Stomach smooth muscle (tissue), 2 donors: ENCODE results near the gene PPP1R15B.
A peak's percentile ranks its signal among the peaks of the same experiment; 100 is the strongest.

Experiments
- H3K27ac ChIP-seq: one replicate; pipeline ENCODE4 v1.7.0; 2013; ENCODE audit warnings: mild to moderate bottlenecking, low read length, inconsistent platforms
- H3K27me3 ChIP-seq, 2 donors: one replicate each; pipeline ENCODE4 v1.7.0; 2013; ENCODE audit warnings: low read length in 2 of 2; ENCODE audit not compliant: insufficient read depth in 2 of 2, control insufficient read depth in 1 of 2
- H3K36me3 ChIP-seq, 2 donors: one replicate each; pipeline ENCODE4 v1.7.0; 2013; ENCODE audit warnings: low read length in 2 of 2; ENCODE audit not compliant: control insufficient read depth in 2 of 2, insufficient read depth in 2 of 2
- H3K4me1 ChIP-seq: one replicate; pipeline ENCODE4 v1.7.0; 2013; ENCODE audit warnings: low read length; ENCODE audit not compliant: control insufficient read depth, insufficient read depth
- H3K4me3 ChIP-seq, 2 donors: one replicate each; pipeline ENCODE4 v1.7.0; 2013; ENCODE audit warnings: low read length in 2 of 2
- H3K9ac ChIP-seq, 2 donors: one replicate each; pipeline ENCODE4 v1.7.0; 2013; ENCODE audit warnings: low read length in 2 of 2, mild to moderate bottlenecking in 1 of 2
- H3K9me3 ChIP-seq, 2 donors: one replicate each; pipeline ENCODE4 v1.7.0; 2013; ENCODE audit warnings: low read length in 2 of 2; ENCODE audit not compliant: control insufficient read depth in 2 of 2
- donor health status: healthy.
- donor health status: Pancreatic carcinoma.

Gene PPP1R15B

DNA sequence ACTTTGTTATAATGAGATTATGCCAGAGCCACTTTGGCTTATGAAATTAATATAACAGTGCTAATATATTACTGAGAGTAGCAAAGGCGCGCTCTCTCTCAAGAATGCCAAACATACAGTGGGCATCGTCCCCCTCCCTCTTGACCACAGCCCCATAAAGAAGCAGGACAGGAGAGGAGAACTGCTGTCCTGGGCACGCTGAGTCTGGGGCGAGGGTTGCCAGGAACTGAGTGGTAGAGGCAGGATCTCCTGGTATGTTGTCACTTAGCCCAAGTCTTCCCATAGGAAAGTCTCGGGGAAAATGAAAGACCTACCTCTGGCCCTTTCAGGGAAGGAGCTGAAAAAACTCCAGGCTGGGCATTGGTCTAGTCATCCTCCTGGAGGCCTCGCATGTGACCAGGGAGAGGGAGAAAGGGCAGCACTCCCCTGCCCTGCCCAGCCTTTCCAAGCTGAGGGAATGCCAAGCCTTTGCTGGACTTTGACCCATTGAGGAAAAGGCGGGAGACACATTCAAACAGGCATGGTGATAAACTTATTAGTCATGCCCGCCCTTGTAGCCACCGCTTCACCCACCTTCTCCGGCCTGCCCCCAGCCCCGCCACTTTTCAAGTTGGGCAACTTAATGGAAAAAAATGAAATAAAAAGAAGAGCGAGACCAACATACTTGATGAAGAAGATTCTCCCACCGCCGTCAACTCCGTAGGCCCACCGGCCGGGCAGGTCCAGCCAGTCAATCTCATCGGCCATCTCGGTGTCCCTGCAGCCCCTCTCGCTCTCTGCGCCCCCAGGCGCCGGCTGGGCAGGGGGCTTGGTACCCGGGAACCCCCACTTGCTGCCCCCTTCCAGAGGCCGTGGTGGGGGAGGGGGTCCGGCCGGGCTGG is 34.5 kb downstream of the PPP1R15B start:
- Histone ChIP-seq H3K9ac (no peak overlapping the region), H3K27ac (no peak overlapping the region), H3K9me3 (no peaks in the 10 kb centered on the region), H3K4me1 (peaks cover 14% of the 10 kb centered on the region), H3K4me3 (peak overlapping the region; percentile 61 to 79), H3K36me3 (no peaks in the 10 kb centered on the region), H3K27me3 (peaks cover 20 to 40% of the 10 kb centered on the region in 2 donors)

DNA sequence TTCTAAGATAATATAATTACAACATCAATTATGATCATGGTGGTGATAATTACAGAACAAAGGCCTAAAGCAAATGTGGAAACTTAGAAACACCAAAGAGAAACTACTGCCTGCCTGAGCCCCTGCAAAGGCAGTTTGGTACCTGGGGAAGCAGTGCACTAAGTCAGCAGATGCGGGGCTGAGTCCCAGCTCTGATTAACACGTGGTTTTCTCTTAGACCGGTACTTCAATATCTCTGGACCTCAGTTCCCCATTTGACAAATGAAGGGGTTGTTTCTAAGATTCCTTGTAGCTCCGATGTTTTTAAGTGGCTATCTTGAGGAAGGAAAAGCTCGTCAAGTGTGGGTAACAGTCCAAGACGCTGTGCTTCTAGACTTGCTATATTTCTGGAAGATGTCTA is 35.2 kb downstream of the PPP1R15B start:
- Histone ChIP-seq H3K27ac (no peak overlapping the region), H3K4me1 (peaks cover 14% of the 10 kb centered on the region), H3K9ac (no peak overlapping the region), H3K27me3 (peaks cover 20 to 41% of the 10 kb centered on the region in 2 donors), H3K36me3 (no peaks in the 10 kb centered on the region), H3K9me3 (no peaks in the 10 kb centered on the region), H3K4me3 (no peak overlapping the region)

DNA sequence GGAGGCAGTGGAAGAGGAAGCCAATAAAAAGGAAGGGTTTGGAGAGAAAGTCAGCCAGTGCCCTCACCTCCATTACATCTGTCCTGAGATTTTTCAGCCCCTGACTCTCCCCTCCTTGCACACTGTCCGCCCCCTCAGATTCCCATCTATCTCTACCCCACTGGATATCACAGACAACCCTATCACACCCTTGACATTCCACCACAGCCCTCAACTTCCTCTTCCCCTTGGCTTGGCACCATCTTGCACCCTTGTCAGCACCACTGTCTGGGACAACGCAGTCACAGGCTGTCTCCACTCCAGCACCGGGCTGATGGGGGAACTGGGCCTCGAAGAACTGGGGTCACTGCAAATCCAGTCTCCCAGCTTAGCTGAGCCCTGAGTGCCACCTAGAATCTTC is 37.7 kb downstream of the PPP1R15B start:
- Histone ChIP-seq H3K9me3 (no peaks in the 10 kb centered on the region), H3K36me3 (no peaks in the 10 kb centered on the region), H3K27me3 (peaks cover 22 to 41% of the 10 kb centered on the region in 2 donors), H3K27ac (no peak overlapping the region), H3K4me3 (no peak overlapping the region), H3K9ac (no peak overlapping the region), H3K4me1 (peaks cover 14% of the 10 kb centered on the region)

DNA sequence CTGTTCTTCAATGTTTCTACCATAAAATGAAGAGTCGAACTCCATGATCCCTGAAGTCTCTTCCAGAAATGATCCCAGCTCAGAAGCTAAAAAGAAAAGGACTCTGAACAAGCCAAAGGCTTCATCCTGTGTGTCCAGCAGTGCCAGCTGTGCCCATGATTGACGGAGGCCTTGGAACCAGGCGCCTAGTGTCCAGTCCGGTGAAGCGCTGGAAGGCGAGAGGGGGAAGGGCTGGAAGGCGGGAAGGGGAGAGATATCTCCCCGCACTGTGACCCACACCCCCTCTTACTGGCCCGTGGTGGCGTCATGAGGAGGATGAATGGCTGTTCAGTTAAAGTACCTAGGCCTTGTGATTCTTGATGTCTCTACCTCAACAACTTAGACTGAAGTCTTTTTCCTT is 41.4 kb downstream of the PPP1R15B start:
- Histone ChIP-seq H3K4me3 (no peak overlapping the region), H3K4me1 (no peaks in the 10 kb centered on the region), H3K27ac (no peak overlapping the region), H3K27me3 (peaks cover 2 to 24% of the 10 kb centered on the region in 2 donors), H3K9ac (no peak overlapping the region), H3K36me3 (no peaks in the 10 kb centered on the region), H3K9me3 (no peaks in the 10 kb centered on the region)

DNA sequence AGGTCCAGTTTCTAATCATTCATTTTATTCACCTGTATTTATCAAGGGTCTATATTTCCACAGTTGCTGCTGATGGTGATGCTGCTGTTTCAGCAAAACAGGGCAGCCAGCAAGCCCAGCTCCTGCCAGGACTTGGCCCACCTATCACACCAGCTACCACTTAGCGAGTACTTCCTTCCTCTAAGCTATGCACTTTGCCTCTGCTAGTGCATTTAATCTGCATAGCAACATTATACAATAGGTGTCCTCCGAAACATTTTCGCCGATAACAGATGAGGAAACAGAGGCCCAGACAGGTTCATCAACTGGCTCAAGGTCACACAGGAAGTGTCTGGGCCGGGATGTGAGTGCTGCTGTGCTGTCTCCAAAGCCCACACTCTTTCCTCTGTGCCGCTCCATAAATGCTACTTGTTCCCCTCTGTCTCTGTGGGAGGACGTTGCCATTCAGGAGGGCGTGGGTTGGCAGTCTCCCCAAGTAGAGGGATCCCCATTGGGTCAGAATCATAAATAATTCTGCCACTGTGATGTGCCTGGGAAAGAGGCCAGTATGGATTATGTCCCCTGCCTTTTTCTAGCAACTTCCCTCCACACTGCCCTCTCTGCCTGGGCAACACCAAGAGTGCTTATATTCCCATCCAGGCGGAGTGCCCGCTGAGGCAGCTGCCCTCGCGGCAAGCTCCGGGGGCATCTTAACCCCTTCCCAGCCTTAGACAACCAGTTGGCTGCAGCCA is 42.5 kb downstream of the PPP1R15B start:
- Histone ChIP-seq H3K36me3 (no peaks in the 10 kb centered on the region), H3K9ac (no peak overlapping the region), H3K27ac (no peak overlapping the region), H3K9me3 (no peaks in the 10 kb centered on the region), H3K4me3 (no peak overlapping the region), H3K27me3 (peaks cover 2 to 15% of the 10 kb centered on the region in 2 donors), H3K4me1 (no peaks in the 10 kb centered on the region)

DNA sequence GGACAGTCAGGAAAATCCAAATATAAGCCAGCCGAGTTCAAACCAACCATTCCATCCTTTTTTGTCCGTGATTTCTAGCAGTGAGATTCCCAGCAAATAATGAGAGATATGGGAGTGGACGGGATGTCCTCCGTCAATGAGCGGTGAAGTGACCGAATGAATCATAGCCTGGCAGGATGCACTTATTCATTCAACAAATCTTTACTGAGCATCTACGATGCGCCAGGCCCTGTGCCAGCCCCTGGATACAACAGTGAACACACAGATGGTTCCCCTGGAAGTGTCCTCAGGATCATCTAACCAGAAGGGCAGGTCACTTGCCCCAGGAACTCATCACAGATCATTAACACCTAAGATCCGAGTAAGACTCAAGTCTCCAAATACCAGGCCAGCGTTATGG is 43.7 kb downstream of the PPP1R15B start:
- Histone ChIP-seq H3K9me3 (no peaks in the 10 kb centered on the region), H3K27ac (no peak overlapping the region), H3K4me3 (no peak overlapping the region), H3K4me1 (peaks cover 5% of the 10 kb centered on the region), H3K27me3 (peaks cover 2 to 11% of the 10 kb centered on the region in 2 donors), H3K36me3 (no peaks in the 10 kb centered on the region), H3K9ac (no peak overlapping the region)

DNA sequence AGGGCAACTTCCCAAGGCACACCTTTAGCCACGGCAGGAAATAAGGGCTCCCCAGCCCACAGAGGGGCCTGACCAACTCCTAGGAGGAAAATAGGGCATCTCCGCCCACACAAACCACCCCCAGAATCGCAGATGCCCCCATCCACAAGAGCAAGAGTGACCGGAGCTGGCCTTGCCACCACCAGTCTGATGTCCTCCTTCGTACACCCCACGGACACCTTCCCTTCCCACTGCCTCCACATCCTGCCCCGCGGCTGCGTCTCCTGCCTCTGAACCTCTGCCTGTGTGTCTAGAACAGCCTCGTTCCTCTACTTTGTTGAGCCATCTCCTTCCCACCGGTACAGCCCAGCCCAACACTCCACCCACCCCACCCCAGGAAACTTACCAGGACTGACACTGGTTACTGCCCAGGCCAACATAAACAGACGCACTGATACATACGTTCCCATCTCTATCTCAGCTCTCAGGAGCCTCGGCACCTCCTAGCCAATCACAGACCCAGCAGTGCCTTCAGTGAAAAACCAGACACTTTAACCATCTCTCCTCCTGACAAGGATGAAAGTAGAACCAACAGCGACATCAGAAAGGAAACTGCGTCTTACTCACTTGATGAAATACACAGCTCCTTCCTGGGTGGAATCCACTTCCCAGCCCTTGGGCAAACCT is 44.3 kb downstream of the PPP1R15B start:
- H3K9ac ChIP-seq, result no peak overlapping the region
- H3K27ac ChIP-seq, result no peak overlapping the region
- no peak overlapping the region for H3K4me3 ChIP-seq
- peaks cover 10% of the 10 kb centered on the region for H3K4me1 ChIP-seq
- H3K9me3 ChIP-seq, result no peaks in the 10 kb centered on the region
- no peaks in the 10 kb centered on the region for H3K36me3 ChIP-seq
- peaks cover 5 to 11% of the 10 kb centered on the region in 2 donors for H3K27me3 ChIP-seq

DNA sequence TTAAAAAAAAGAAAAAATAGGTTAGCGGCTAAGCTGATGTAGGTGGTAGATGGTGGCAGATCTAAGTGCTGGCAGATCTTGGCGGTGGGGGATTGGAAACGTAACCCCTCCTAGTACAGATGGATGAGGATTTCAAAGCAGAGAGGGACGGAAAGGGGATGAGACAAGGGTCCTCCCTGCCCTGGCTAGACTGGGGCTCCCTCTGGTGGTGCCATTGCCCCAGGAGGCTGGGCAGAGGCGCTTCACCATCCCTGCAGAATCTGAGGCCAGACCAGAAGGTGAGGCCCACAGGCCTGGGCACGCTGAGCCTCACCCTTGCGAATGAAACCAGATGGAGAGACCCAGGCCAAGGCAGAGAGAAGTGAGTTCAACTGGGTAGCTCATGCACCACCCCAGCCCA is 44.9 kb downstream of the PPP1R15B start:
- no peak overlapping the region for H3K4me3 ChIP-seq
- no peak overlapping the region for H3K9ac ChIP-seq
- H3K27me3 ChIP-seq, result peaks cover 5 to 11% of the 10 kb centered on the region in 2 donors
- H3K4me1 ChIP-seq, result peaks cover 10% of the 10 kb centered on the region
- no peaks in the 10 kb centered on the region for H3K9me3 ChIP-seq
- H3K36me3 ChIP-seq, result no peaks in the 10 kb centered on the region
- no peak overlapping the region for H3K27ac ChIP-seq

DNA sequence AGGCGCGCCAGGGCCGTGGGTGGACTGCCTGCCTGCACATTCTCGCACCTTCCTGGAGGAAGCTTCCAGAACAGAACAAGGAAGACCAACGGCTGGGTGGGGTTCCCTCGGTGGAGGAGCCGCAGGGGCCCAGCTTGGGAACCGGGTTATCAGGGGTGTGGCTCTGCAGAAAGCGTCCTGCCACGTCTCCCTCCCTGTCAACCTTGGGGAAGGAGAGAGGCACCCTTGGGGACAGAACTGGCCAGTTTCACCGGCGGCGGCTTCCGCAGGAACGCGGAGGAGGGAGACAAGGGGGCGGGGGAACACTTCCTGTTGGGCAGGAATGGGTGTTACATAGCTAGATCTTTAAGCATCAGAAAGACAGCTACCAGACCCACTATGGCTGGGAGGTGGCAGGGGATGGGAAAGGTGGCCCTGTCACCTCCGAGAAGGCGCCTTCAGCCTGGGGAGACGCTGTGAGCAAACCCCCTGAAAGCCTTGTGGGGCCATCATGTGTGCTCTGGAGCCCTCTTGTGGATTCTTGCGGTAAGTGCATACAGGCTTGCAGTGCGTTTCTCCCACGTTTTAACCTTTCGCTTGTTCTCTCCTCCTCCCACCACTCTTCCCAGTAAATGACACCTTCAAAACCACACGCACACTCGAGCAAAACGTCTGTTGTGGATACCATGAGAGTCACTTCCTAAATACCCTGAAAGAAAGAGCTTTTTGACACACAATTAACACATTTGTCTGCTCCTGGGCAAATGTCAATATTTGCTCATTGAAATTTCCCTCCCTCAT is 48.1 kb downstream of the PPP1R15B start:
- H3K27ac ChIP-seq, result no peak overlapping the region
- H3K9ac ChIP-seq, result peak overlapping the region; percentile 65 to 71
- peak overlapping the region; percentile 74 to 80 for H3K4me3 ChIP-seq
- H3K27me3 ChIP-seq, result peaks cover 8 to 10% of the 10 kb centered on the region in 2 donors
- H3K36me3 ChIP-seq, result no peaks in the 10 kb centered on the region
- no peaks in the 10 kb centered on the region for H3K9me3 ChIP-seq
- peaks cover 14% of the 10 kb centered on the region for H3K4me1 ChIP-seq

DNA sequence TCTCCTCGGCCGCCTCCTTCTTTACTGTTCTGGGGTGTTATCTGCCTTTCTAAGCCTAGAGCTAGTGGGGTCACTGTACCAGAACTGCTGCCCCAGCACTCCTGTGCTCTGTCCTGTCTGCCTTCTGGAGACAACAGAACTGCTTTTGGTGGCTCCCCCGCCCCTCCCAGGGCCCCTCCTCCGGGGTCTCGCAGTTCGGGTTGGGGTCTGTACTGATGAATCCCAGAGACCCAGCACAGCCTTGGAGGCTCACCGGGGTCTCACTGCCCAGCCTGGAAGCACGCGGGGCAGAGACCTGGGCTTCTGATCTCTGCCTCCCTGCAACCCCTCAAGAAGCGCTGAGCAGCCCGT is 48.7 kb downstream of the PPP1R15B start:
- Histone ChIP-seq H3K4me3 (peak overlapping the region; percentile 74 to 80), H3K9me3 (no peaks in the 10 kb centered on the region), H3K4me1 (peaks cover 18% of the 10 kb centered on the region), H3K27ac (no peak overlapping the region), H3K27me3 (peaks cover 8 to 10% of the 10 kb centered on the region in 2 donors), H3K36me3 (no peaks in the 10 kb centered on the region), H3K9ac (peak overlapping the region; percentile 65 to 71)
